Neural crest cell (in vitro differentiated cells): Measurements from ENCODE around the gene EFCAB14. TPM values are rescaled to one million over a fixed set of nuclear protein-coding genes. Genes with fewer than 3 reads are reported as not detected.
"Not testable (repeated sequence)": the region's sequence is repeated elsewhere in the genome, so short reads cannot be mapped to it uniquely, and the experiment has no call there.

Experiments
- DNase-seq: peaks from one replicate; pipeline ENCODE4 v3.0.0; 2021; ENCODE audit warnings: low read depth, mixed read lengths, low spot score
- H3K27ac Mint-ChIP-seq: one replicate; pipeline ENCODE4 v1.8.0; 2021; ENCODE audit warnings: mild to moderate bottlenecking, mixed read lengths; ENCODE audit not compliant: unreplicated experiment
- H3K27me3 Mint-ChIP-seq: 2 replicates; pipeline ENCODE4 v1.8.0; 2021; ENCODE audit warnings: low read depth, mild to moderate bottlenecking, mixed read lengths
- H3K36me3 Mint-ChIP-seq: 2 replicates; pipeline ENCODE4 v1.8.0; 2021; ENCODE audit warnings: low read depth, mild to moderate bottlenecking, mixed read lengths
- H3K4me1 Mint-ChIP-seq: 2 replicates; pipeline ENCODE4 v1.8.0; 2021; ENCODE audit warnings: mixed read lengths
- H3K4me3 Mint-ChIP-seq: one replicate; pipeline ENCODE4 v1.8.0; 2021; ENCODE audit warnings: mild to moderate bottlenecking, mixed read lengths
- H3K9me3 Mint-ChIP-seq: 2 replicates; pipeline ENCODE4 v1.8.0; 2021; ENCODE audit warnings: mixed read lengths
- total RNA-seq: library from RNA; stranded (reverse); gene quantifications from 2 replicates; pipeline ENCODE4 v1.2.1, GENCODE V29; 2021
- TF ChIP-seq, protein P1 (sequence below): fragments of 200-600 bp; sonication (generic); conservative IDR thresholded peaks from 2 replicates; pipeline ENCODE4 v1.5.0; 2021; ENCODE audit warnings: antibody characterized with exemption, mild to moderate bottlenecking

EFCAB14 gene
- total RNA-seq, 1 donor from 2014 or later = 33.1 TPM

DNA sequence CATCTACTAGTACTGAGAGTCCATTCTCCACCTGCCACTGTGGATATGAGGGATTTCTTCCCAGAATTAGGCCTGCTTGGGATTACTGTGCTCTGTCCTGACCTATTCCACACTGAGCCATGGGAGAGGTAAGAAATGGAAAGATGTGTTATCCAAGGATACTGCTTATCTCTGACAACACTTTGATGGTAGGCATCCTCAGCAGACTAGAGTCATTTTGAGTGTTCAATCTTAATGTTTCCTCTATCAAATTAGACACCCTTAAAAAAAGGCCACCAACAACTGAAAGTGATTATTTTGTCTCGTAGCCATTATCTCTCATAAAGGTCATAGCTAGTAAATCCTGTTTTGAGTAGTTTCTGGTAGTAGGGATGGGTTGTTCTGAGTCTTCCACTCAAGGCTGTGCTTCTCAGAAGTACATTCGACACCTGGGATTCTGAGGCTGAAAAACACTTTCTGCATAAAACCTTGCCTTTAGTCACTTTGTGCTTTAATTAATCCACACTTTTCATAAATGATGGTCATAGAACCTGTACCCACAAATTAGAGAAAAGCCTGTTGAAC lies 59.5 kb downstream of the EFCAB14 start:
- Mint-ChIP-seq H3K36me3 (peaks cover 20% of the 10 kb centered on the region), H3K27me3 (no peaks in the 10 kb centered on the region), H3K9me3 (peaks cover 5% of the 10 kb centered on the region), H3K4me3 (no peak overlapping the region), H3K27ac (no peak overlapping the region), H3K4me1 (no peaks in the 10 kb centered on the region)
- DNase-seq = no peak
- TF ChIP-seq, protein P1, sequence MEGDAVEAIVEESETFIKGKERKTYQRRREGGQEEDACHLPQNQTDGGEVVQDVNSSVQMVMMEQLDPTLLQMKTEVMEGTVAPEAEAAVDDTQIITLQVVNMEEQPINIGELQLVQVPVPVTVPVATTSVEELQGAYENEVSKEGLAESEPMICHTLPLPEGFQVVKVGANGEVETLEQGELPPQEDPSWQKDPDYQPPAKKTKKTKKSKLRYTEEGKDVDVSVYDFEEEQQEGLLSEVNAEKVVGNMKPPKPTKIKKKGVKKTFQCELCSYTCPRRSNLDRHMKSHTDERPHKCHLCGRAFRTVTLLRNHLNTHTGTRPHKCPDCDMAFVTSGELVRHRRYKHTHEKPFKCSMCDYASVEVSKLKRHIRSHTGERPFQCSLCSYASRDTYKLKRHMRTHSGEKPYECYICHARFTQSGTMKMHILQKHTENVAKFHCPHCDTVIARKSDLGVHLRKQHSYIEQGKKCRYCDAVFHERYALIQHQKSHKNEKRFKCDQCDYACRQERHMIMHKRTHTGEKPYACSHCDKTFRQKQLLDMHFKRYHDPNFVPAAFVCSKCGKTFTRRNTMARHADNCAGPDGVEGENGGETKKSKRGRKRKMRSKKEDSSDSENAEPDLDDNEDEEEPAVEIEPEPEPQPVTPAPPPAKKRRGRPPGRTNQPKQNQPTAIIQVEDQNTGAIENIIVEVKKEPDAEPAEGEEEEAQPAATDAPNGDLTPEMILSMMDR = no peak

- no peaks in the 10 kb centered on the region for H3K27me3 Mint-ChIP-seq
- peaks cover 16% of the 10 kb centered on the region for H3K36me3 Mint-ChIP-seq
- no peak overlapping the region for H3K4me3 Mint-ChIP-seq
Measured at GRCh38 chr1:46657775-46658174, 61.1 kb downstream of the EFCAB14 start.

DNA sequence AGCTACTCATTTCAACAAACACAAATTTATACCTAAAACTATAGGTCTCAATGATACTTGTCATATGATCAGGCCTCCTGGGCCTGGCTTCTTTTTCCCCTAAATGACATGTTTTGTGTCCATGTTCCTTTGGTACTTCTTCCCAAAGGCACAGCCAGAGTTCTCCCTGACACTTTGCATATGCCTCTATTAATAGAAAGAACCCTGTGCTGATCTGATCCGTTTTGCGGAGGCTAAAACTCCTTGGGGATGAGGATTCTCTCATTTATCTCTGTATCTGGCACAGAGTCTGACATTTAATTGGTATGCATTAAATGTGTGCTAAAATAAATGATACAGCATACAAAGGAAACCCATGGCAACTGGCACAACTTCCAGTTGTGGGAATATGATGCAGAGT lies 62.3 kb downstream of the EFCAB14 start:
- no peak overlapping the region for H3K4me3 Mint-ChIP-seq
- TF ChIP-seq, protein P1 = no peak
- no peak overlapping the region for H3K27ac Mint-ChIP-seq
- H3K9me3 Mint-ChIP-seq = peaks cover 5% of the 10 kb centered on the region
- no peak for DNase-seq
- H3K4me1 Mint-ChIP-seq = no peaks in the 10 kb centered on the region
- no peaks in the 10 kb centered on the region for H3K27me3 Mint-ChIP-seq
- H3K36me3 Mint-ChIP-seq = peaks cover 19% of the 10 kb centered on the region

More at GRCh38 chr1:46657775-46658174, 61.1 kb downstream of the EFCAB14 start:
- Mint-ChIP-seq H3K27ac (no peak overlapping the region), H3K9me3 (peaks cover 5% of the 10 kb centered on the region), H3K4me1 (no peaks in the 10 kb centered on the region)
- TF ChIP-seq, protein P1 = no peak
- DNase-seq = no peak

DNA sequence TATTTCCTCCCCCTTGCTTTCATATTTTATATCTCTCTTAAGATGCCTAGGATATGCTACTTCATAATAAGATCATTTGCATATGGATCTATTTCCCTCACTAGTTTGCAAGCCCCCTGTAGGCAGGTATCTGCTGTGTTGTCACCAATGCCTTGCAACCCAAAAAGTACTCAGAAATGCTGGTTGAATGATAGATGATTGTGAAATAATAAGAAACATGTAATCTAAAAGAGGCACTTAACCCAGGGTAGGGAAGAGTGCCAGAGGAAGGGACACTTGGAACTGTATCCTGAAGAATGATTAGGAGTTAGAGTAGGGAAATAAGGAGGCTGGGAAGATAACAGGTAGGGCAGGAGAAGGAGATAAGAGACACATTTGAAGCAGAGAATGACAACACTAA lies 63.1 kb downstream of the EFCAB14 start:
- Mint-ChIP-seq H3K9me3 (peaks cover 5% of the 10 kb centered on the region), H3K27ac (no peak overlapping the region), H3K36me3 (peaks cover 19% of the 10 kb centered on the region), H3K4me3 (no peak overlapping the region), H3K4me1 (no peaks in the 10 kb centered on the region), H3K27me3 (no peaks in the 10 kb centered on the region)
- TF ChIP-seq, protein P1 = no peak
- DNase-seq = no peak

GRCh38 chr1:46654698-46655097 lies 64.2 kb downstream of the EFCAB14 start:
- H3K4me3 Mint-ChIP-seq, H3K9me3 Mint-ChIP-seq, H3K4me1 Mint-ChIP-seq, DNase-seq, H3K27ac Mint-ChIP-seq, H3K27me3 Mint-ChIP-seq: not testable (repeated sequence)
- H3K36me3 Mint-ChIP-seq = peaks cover 29% of the 10 kb centered on the region

DNA sequence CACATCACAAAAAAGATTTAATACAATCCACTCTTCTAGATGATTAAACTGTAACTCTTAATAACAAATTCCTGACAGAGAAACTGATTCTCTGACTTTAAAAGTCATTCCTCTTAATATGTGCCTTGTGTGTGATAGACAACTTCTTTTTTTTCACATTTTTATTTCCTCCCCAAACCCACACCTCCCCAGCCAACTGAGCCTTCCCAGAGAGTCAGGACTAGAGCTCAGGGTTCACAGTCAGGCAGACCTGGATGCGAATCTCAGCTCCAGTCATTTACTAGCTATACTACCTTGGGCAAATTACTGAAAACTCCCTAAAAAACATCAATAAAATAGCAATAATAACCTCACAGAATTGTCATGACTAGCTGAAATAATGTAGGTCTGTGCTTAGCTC lies 64.9 kb downstream of the EFCAB14 start:
- Mint-ChIP-seq H3K9me3 (peaks cover 12% of the 10 kb centered on the region), H3K4me3 (no peak overlapping the region), H3K27ac (no peak overlapping the region), H3K4me1 (no peaks in the 10 kb centered on the region), H3K27me3 (no peaks in the 10 kb centered on the region), H3K36me3 (peaks cover 36% of the 10 kb centered on the region)
- no peak for DNase-seq
- TF ChIP-seq, protein P1 = no peak
